Measurements from ENCODE around the gene SORCS2.

Gene SORCS2

GRCh38 chr4:7687796-7688195 lies 495.5 kb downstream of the SORCS2 start:
- no peak for TF ChIP-seq CTCF (IDR thresholded peaks at IDR 0.05; ENCODE audit: low read depth, low read length)
- H3K4me3 ChIP-seq (ENCODE audit: low read depth, low read length) = no peak overlapping the region

GRCh38 chr4:7689773-7690693 lies 497.7 kb downstream of the SORCS2 start:
- no peak for TF ChIP-seq CTCF (IDR thresholded peaks at IDR 0.05; ENCODE audit: low read depth, low read length)
- H3K4me3 ChIP-seq (ENCODE audit: low read depth, low read length) = no peak overlapping the region

GRCh38 chr4:7691061-7691460 lies 498.7 kb downstream of the SORCS2 start:
- no peak for TF ChIP-seq CTCF (IDR thresholded peaks at IDR 0.05; ENCODE audit: low read depth, low read length)
- H3K4me3 ChIP-seq (ENCODE audit: low read depth, low read length) = no peak overlapping the region

GRCh38 chr4:7691982-7692381 lies 499.6 kb downstream of the SORCS2 start:
- H3K4me3 ChIP-seq (ENCODE audit: low read depth, low read length) = no peak overlapping the region
- TF ChIP-seq CTCF (IDR thresholded peaks at IDR 0.05; ENCODE audit: low read depth, low read length) = no peak

GRCh38 chr4:7692451-7693236 lies 500.3 kb downstream of the SORCS2 start:
- no peak for TF ChIP-seq CTCF (IDR thresholded peaks at IDR 0.05; ENCODE audit: low read depth, low read length)
- H3K4me3 ChIP-seq (ENCODE audit: low read depth, low read length) = no peak overlapping the region

- TF ChIP-seq CTCF (IDR thresholded peaks at IDR 0.05; ENCODE audit: low read depth, low read length) = no peak
Observed at GRCh38 chr4:7693237-7693608, 500.9 kb downstream of the SORCS2 start.

GRCh38 chr4:7693711-7694110 lies 501.4 kb downstream of the SORCS2 start:
- no peak for TF ChIP-seq CTCF (IDR thresholded peaks at IDR 0.05; ENCODE audit: low read depth, low read length)

More at GRCh38 chr4:7693237-7693608, 500.9 kb downstream of the SORCS2 start:
- no peak overlapping the region for H3K4me3 ChIP-seq (ENCODE audit: low read depth, low read length)

More at GRCh38 chr4:7693711-7694110, 501.4 kb downstream of the SORCS2 start:
- H3K4me3 ChIP-seq (ENCODE audit: low read depth, low read length) = no peak overlapping the region

Data from WI38 (cell line).